ENCODE measurements around the gene ZNF177.
"Not testable (repeated sequence)": the region's sequence is repeated elsewhere in the genome, so short reads cannot be mapped to it uniquely, and the experiment has no call there.

Gene ZNF177

GRCh38 chr19:9362905-9363304, at the start of gene ZNF177:
TSS of gene ZNF177 (plus strand) at chr19:9363013. CDS start at chr19:9378312, 15,299 bp downstream.
- no peak for TF ChIP-seq CTCF (conservative IDR thresholded peaks at IDR 0.05)
- no peak within 1 kb of the TSS for H3K27ac ChIP-seq

- H3K27ac ChIP-seq: no peak overlapping the region
- no peak for TF ChIP-seq CTCF (conservative IDR thresholded peaks at IDR 0.05)
Observed at GRCh38 chr19:9313756-9314155, 49.1 kb upstream of the ZNF177 start.

- H3K27ac ChIP-seq: no peak overlapping the region
- no peak for TF ChIP-seq CTCF (conservative IDR thresholded peaks at IDR 0.05)
Observed at GRCh38 chr19:9321338-9321737, 41.5 kb upstream of the ZNF177 start.

GRCh38 chr19:9321756-9322155, 41.1 kb upstream of the ZNF177 start:
- not testable (repeated sequence) for H3K27ac ChIP-seq

- not testable (repeated sequence) for H3K27ac ChIP-seq
Observed at GRCh38 chr19:9322201-9322600, 40.6 kb upstream of the ZNF177 start.

GRCh38 chr19:9323557-9323918, 39.3 kb upstream of the ZNF177 start:
- no peak for TF ChIP-seq CTCF (conservative IDR thresholded peaks at IDR 0.05)
- peak overlapping the region; percentile 78 for H3K27ac ChIP-seq

GRCh38 chr19:9323919-9324583, 38.8 kb upstream of the ZNF177 start, which contains the start of gene ZNF559:
TSS of gene ZNF559 (plus strand) at chr19:9324179. CDS start at chr19:9338550, 14,371 bp downstream.
- H3K27ac ChIP-seq: peak within 1 kb of the TSS; percentile 78

GRCh38 chr19:9324584-9324962, 38.2 kb upstream of the ZNF177 start:
- no peak for TF ChIP-seq CTCF (conservative IDR thresholded peaks at IDR 0.05)
- H3K27ac ChIP-seq: peak overlapping the region; percentile 78

More at GRCh38 chr19:9323919-9324583, 38.8 kb upstream of the ZNF177 start, which contains the start of gene ZNF559:
- peak; percentile 31; the same call in 1 of the 2 replicates for TF ChIP-seq CTCF (conservative IDR thresholded peaks at IDR 0.05)
